ENCODE measurements around the gene TCL1A.

The TCL1A gene

GRCh38 chr14:95689441-95689840, 24.5 kb downstream of the TCL1A start:
- Histone ChIP-seq H3K27ac (ENCODE audit: low read length) (no peak overlapping the region), H3K36me3 (ENCODE audit: insufficient read depth, low read depth, low read length) (no peaks in the 10 kb centered on the region), H3K9me3 (ENCODE audit: insufficient read depth, low read depth, low read length) (no peaks in the 10 kb centered on the region), H3K27me3 (ENCODE audit: insufficient read depth, low read length) (no peaks in the 10 kb centered on the region), H3K4me1 (ENCODE audit: insufficient read depth, low read length) (peaks cover 18% of the 10 kb centered on the region; the same call in 1 of the 2 replicates), H3K9ac (ENCODE audit: low read depth, low read length) (no peak overlapping the region), H3K4me3 (ENCODE audit: low read length) (no peak overlapping the region)

GRCh38 chr14:95686935-95687334, 27.0 kb downstream of the TCL1A start:
- peaks cover 14% of the 10 kb centered on the region; the same call in 1 of the 2 replicates for H3K4me1 ChIP-seq (ENCODE audit: insufficient read depth, low read length)
- H3K9ac ChIP-seq (ENCODE audit: low read depth, low read length) = peak overlapping the region; percentile 37; the same call in 1 of the 2 replicates

GRCh38 chr14:95685978-95686922, 27.7 kb downstream of the TCL1A start, which contains the start of gene TCL1B:
TCL1B (plus strand) TSS chr14:95686426; CDS start chr14:95686468, 42 bp downstream.
- Histone ChIP-seq H3K9me3 (ENCODE audit: insufficient read depth, low read depth, low read length) (no peaks in the 10 kb centered on the region), H3K9ac (ENCODE audit: low read depth, low read length) (peak within 1 kb of the TSS; percentile 37; the same call in 1 of the 2 replicates), H3K4me1 (ENCODE audit: insufficient read depth, low read length) (peaks cover 14% of the 10 kb centered on the region; the same call in 1 of the 2 replicates), H3K36me3 (ENCODE audit: insufficient read depth, low read depth, low read length) (no peaks in the 10 kb centered on the region), H3K4me3 (ENCODE audit: low read length) (peak within 1 kb of the TSS; percentile 28; the same call in 1 of the 2 replicates), H3K27me3 (ENCODE audit: insufficient read depth, low read length) (no peaks in the 10 kb centered on the region), H3K27ac (ENCODE audit: low read length) (peak within 1 kb of the TSS; percentile 26)

More at GRCh38 chr14:95686935-95687334, 27.0 kb downstream of the TCL1A start:
- Histone ChIP-seq H3K27me3 (ENCODE audit: insufficient read depth, low read length) (no peaks in the 10 kb centered on the region), H3K4me3 (ENCODE audit: low read length) (peak overlapping the region; percentile 28; the same call in 1 of the 2 replicates), H3K36me3 (ENCODE audit: insufficient read depth, low read depth, low read length) (no peaks in the 10 kb centered on the region), H3K9me3 (ENCODE audit: insufficient read depth, low read depth, low read length) (no peaks in the 10 kb centered on the region), H3K27ac (ENCODE audit: low read length) (peak overlapping the region; percentile 26)

- Histone ChIP-seq H3K4me3 (ENCODE audit: low read length) (no peak overlapping the region), H3K4me1 (ENCODE audit: insufficient read depth, low read length) (peaks cover 13% of the 10 kb centered on the region; the same call in 1 of the 2 replicates), H3K27me3 (ENCODE audit: insufficient read depth, low read length) (no peaks in the 10 kb centered on the region), H3K9me3 (ENCODE audit: insufficient read depth, low read depth, low read length) (no peaks in the 10 kb centered on the region), H3K27ac (ENCODE audit: low read length) (no peak overlapping the region), H3K9ac (ENCODE audit: low read depth, low read length) (no peak overlapping the region), H3K36me3 (ENCODE audit: insufficient read depth, low read depth, low read length) (no peaks in the 10 kb centered on the region)
These were observed 30.1 kb downstream of the TCL1A start for GRCh38 chr14:95683793-95684192.

- Histone ChIP-seq H3K9ac (ENCODE audit: low read depth, low read length) (no peak overlapping the region), H3K9me3 (ENCODE audit: insufficient read depth, low read depth, low read length) (peaks cover 6% of the 10 kb centered on the region), H3K4me1 (ENCODE audit: insufficient read depth, low read length) (peaks cover 3% of the 10 kb centered on the region; the same call in 1 of the 2 replicates), H3K27ac (ENCODE audit: low read length) (no peak overlapping the region), H3K27me3 (ENCODE audit: insufficient read depth, low read length) (no peaks in the 10 kb centered on the region), H3K36me3 (ENCODE audit: insufficient read depth, low read depth, low read length) (no peaks in the 10 kb centered on the region), H3K4me3 (ENCODE audit: low read length) (no peak overlapping the region)
These were observed 32.8 kb downstream of the TCL1A start for GRCh38 chr14:95681153-95681552.

- Histone ChIP-seq H3K27me3 (ENCODE audit: insufficient read depth, low read length) (no peaks in the 10 kb centered on the region), H3K4me3 (ENCODE audit: low read length) (no peak overlapping the region), H3K9me3 (ENCODE audit: insufficient read depth, low read depth, low read length) (peaks cover 6% of the 10 kb centered on the region), H3K4me1 (ENCODE audit: insufficient read depth, low read length) (peaks cover 3% of the 10 kb centered on the region; the same call in 1 of the 2 replicates), H3K9ac (ENCODE audit: low read depth, low read length) (no peak overlapping the region), H3K36me3 (ENCODE audit: insufficient read depth, low read depth, low read length) (no peaks in the 10 kb centered on the region), H3K27ac (ENCODE audit: low read length) (no peak overlapping the region)
These were observed 33.8 kb downstream of the TCL1A start for GRCh38 chr14:95679998-95680735.

- H3K27ac ChIP-seq (ENCODE audit: low read length) = no peak overlapping the region
- H3K9me3 ChIP-seq (ENCODE audit: insufficient read depth, low read depth, low read length) = peaks cover 6% of the 10 kb centered on the region
- no peak overlapping the region for H3K9ac ChIP-seq (ENCODE audit: low read depth, low read length)
- no peak overlapping the region for H3K4me3 ChIP-seq (ENCODE audit: low read length)
- no peaks in the 10 kb centered on the region for H3K36me3 ChIP-seq (ENCODE audit: insufficient read depth, low read depth, low read length)
- no peaks in the 10 kb centered on the region for H3K27me3 ChIP-seq (ENCODE audit: insufficient read depth, low read length)
- H3K4me1 ChIP-seq (ENCODE audit: insufficient read depth, low read length) = peaks cover 3% of the 10 kb centered on the region; the same call in 1 of the 2 replicates
These were observed 34.6 kb downstream of the TCL1A start for GRCh38 chr14:95679148-95679815.

- Histone ChIP-seq H3K36me3 (ENCODE audit: insufficient read depth, low read depth, low read length) (no peaks in the 10 kb centered on the region), H3K9ac (ENCODE audit: low read depth, low read length) (no peak overlapping the region), H3K4me3 (ENCODE audit: low read length) (no peak overlapping the region)
These were observed 36.6 kb downstream of the TCL1A start for GRCh38 chr14:95677179-95677835.

GRCh38 chr14:95675486-95675885, 38.4 kb downstream of the TCL1A start:
- H3K4me3 ChIP-seq (ENCODE audit: low read length) = no peak overlapping the region
- H3K27me3 ChIP-seq (ENCODE audit: insufficient read depth, low read length) = peaks cover 7% of the 10 kb centered on the region; the same call in 1 of the 2 replicates
- H3K9ac ChIP-seq (ENCODE audit: low read depth, low read length) = no peak overlapping the region
- no peak overlapping the region for H3K27ac ChIP-seq (ENCODE audit: low read length)
- H3K4me1 ChIP-seq (ENCODE audit: insufficient read depth, low read length) = peaks cover 3% of the 10 kb centered on the region; the same call in 1 of the 2 replicates
- H3K36me3 ChIP-seq (ENCODE audit: insufficient read depth, low read depth, low read length) = no peaks in the 10 kb centered on the region
- peaks cover 6% of the 10 kb centered on the region for H3K9me3 ChIP-seq (ENCODE audit: insufficient read depth, low read depth, low read length)

More at GRCh38 chr14:95677179-95677835, 36.6 kb downstream of the TCL1A start:
- peaks cover 3% of the 10 kb centered on the region; the same call in 1 of the 2 replicates for H3K4me1 ChIP-seq (ENCODE audit: insufficient read depth, low read length)
- no peaks in the 10 kb centered on the region; the same call in 1 of the 2 replicates for H3K27me3 ChIP-seq (ENCODE audit: insufficient read depth, low read length)
- H3K27ac ChIP-seq (ENCODE audit: low read length) = no peak overlapping the region
- peaks cover 6% of the 10 kb centered on the region for H3K9me3 ChIP-seq (ENCODE audit: insufficient read depth, low read depth, low read length)

GRCh38 chr14:95674613-95675012, 39.3 kb downstream of the TCL1A start:
- H3K4me3 ChIP-seq (ENCODE audit: low read length) = no peak overlapping the region
- no peak overlapping the region for H3K9ac ChIP-seq (ENCODE audit: low read depth, low read length)
- no peaks in the 10 kb centered on the region for H3K36me3 ChIP-seq (ENCODE audit: insufficient read depth, low read depth, low read length)
- H3K27ac ChIP-seq (ENCODE audit: low read length) = no peak overlapping the region
- H3K27me3 ChIP-seq (ENCODE audit: insufficient read depth, low read length) = peaks cover 12% of the 10 kb centered on the region; the same call in 1 of the 2 replicates
- H3K4me1 ChIP-seq (ENCODE audit: insufficient read depth, low read length) = no peaks in the 10 kb centered on the region; the same call in 1 of the 2 replicates
- peaks cover 6% of the 10 kb centered on the region for H3K9me3 ChIP-seq (ENCODE audit: insufficient read depth, low read depth, low read length)
